Hypothalamus (tissue), 51 donors: Measurements from ENCODE around the gene DELE1.
A peak's percentile ranks its signal among the peaks of the same experiment; 100 is the strongest.
"Not testable (repeated sequence)": the region's sequence is repeated elsewhere in the genome, so short reads cannot be mapped to it uniquely, and the experiment has no call there.

ENCODE experiments used
- DNase-seq, 51 donors: peaks; one replicate each; lab custom pipeline; 2025; lab: John Stamatoyannopoulos, UW

DELE1 gene

DNA sequence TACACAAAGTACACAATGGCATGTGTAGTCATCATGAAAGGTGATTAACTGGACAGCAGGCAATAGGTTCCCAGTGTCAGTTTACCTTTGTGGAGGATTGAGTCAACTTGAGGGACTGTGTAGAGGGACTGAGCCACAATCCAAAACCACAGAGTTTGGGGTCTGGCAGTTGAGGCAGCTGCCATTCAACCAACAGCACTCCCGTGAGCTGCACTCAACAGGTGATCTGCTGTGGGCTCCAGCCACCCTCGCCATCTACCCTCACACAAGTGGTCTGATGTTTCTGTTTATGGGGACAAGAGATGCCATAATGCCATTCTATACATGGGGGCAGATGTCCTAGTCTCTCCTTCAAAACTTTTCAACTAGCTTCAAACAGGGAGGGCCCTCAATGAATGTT is 2.9 kb upstream of the DELE1 start:
- DNase-seq = no peak

DNA sequence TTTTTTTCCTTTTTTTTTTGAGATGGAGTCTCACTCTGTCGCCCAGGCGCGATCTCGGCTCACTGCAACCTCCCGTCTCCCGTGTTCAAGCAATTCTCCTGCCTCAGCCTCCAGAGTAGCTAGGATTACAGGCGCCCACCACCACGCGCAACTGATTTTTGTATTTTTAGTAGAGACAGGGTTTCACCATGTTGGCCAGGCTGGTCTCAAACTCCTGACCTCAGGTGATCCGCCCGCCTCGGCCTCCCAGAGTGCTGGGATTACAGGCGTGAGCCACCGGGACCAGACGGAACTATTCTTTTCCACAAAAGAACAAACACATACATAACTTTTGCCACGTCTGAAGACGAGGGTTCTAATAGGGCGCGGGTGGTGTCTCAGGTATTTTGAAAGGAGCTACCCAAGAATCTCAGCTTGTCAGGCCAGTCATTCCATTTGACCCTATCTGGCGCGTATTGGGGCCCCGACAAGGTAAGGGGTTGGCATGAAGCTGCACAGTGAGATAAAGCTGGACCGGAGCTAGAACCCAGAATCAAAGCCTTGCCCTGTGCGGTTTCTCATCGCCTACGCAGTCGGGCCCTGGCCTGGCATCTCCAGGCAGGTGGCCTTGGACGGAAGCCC is 734 bp upstream of the DELE1 start:
- not testable (repeated sequence) for DNase-seq

DNA sequence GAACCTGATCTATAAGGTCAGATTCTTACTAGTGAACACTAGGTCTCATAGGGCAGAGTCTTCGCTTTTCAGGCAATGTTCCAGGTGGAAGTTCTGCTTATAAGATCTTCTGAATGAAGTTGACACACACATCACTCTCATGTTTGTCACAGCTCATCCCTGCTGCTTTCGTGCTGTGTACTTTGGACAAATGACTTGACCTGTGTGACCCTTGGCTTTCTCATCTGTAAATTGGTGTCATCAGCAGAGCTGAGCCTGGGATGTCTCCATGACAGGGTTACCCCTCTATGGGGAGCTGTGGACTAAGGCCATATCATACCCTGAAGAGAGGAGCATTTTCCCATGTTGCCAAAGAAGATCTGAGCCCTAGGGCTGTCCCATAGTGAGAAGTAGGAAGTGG is 2.8 kb downstream of the DELE1 start:
- no peak for DNase-seq

DNA sequence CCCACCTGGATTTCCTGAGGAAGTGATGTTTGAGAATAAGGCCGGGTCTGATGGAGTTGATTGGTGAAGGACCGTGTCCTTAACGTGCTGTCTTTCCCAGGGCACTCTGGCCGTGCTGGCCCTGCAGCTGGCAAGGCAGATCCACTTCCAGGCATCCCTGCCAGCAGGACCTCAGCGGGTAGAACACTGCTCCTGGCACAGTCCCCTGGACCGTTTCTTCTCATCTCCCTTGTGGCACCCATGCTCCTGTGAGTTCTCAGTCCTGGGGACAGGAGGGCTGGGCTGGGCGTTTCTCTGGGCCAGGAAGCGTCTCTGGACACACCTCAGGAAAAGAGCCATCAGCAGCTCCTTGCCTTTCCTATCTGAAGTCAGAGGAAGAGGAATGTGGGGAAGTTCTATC is 4.4 kb downstream of the DELE1 start:
- no peak for DNase-seq

DNA sequence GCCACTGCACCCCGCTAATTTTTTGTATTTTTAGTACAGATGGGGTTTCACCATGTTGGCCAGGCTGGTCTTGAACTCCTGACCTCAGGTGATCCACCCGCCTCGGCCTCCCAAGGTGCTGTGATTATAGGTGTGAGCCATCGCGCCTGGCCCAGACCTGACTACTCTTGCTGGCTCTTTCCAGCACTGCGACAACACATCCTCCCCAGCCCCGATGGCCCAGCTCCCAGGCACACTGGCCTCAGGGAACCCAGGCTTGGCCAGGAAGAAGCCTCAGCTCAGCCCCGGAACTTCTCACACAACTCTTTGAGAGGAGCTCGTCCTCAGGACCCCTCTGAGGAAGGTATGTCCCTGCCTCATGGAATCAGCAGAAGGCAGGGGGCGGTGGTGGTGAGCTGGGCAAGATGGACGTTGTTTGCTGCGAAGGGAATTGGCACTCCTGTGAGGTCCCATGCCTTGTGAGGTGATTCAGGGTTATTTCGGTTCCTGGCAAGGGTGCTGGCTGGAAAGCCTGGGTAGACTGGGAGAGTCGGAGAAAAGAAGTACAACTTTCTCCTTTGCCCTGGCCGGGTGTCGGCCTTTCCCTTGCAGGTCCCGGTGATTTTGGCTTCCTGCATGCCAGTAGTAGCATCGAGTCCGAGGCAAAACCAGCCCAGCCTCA is 5.9 kb downstream of the DELE1 start:
- DNase-seq = no peak

DNA sequence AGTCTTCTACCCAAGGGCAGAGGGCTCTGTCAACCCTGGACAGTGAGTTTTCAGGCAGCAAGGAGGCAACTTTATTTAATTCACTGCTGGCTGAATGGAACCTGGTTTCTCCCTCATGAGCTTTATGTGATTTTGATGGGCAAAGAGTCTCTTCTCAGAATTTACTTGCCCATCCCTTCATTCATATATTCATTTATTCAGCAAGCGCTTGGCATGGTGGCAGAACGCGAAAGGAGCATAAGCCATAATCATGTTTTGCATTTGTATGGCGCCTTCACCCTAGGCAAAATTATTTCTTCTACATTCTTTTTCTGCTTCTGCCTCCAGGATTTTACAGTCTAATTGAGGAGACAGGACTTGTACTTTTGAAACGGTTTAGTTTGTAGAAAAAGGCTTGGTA is 8.0 kb downstream of the DELE1 start:
- no peak for DNase-seq

DNA sequence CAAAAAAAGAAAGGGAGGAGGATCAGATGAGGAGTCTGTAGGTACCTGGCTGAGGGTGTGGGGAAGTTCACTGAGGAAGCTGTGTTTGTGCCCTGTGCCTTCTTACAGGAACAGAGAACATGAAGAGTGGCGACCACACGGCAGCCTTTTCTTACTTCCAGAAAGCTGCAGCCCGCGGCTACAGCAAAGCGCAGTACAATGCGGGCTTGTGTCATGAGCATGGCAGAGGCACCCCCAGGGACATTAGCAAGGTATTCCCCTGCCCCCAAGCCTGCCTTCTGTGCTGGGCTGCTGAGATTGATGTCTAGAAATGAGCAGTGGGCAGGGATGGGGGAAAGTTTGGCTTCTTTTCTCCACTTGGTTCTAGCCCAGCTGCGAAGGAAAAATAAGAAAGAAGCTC is 9.5 kb downstream of the DELE1 start:
- no peak for DNase-seq

DNA sequence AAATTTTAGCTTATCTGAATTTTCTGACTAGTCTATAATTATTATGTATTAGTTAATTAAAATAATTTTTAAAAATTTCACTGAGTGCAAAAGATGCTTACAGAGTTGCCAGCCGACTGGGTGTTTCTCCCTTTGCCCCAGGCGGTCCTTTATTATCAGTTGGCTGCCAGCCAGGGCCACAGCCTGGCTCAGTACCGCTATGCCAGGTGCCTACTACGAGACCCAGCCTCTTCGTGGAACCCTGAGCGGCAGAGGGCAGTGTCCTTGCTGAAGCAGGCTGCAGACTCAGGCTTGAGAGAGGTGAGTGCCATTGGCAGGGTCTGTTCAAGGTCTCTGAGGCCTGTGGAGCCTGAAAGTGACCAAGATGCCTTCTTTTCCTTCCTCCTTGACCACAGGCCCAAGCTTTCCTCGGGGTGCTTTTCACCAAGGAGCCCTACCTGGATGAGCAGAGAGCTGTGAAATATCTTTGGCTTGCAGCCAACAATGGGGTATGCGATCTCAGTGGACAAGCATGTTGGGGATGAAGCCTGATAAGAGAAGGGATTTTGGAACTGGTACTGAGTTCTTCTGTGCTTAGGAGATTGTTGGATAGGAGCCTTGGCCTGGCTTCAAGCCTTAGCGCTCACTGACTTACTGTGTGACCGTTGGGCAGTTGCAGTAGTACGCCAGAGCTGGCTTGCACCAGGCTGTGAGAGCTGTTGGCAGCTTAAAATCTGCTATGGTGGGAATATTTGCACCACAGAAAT is 10.6 kb downstream of the DELE1 start:
- DNase-seq = no peak

DNA sequence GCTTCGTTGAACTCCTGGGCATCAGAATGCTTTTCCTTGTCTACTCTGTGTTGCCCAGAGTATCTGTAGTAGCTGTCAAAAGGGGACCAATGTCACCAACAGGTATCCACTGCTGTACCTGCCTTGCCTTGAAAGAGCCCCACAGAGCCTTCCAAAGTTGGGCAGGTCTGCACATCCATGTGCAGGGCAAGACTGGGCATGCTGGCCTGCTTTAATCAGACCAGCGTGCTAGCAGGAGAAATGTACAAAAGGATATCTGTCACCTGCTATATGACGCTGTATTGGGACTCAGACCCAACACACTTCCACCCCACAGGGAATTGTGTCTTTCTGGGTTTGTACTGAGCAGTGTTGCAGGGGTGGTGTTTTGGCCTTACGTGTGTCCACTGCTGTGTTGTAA is 11.9 kb downstream of the DELE1 start:
- no peak for DNase-seq

DNA sequence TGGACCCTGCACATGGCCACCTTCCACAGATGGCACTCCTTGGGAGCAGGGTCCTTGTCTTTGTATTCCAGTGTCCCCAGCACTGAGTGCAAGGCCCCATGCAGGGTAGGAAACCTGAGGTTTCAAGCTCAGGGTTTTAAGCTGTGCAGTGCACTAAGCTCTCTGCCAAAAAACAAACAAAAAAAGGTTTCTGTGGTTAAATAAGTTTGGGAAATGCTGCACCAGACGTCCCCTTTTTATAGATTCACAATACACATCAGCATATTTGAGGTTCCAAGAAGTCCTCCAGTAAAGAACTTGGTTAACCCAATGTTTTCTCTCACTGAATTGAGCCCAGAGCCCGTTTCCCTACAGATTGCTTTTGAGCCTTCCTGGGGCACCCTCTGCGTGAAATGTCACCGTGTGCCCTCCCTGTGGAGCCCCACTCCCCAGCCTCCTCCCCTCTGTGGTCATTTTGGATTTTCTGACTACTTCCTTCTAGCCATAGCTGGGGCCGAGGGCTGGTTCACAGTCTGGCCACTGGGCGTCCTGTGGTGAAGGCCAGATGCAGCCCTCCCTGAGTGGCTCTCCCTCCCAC is 17.1 kb downstream of the DELE1 start:
- peak in 17 of 51 donors; percentile 4 to 50 (median 21) for DNase-seq

DNA sequence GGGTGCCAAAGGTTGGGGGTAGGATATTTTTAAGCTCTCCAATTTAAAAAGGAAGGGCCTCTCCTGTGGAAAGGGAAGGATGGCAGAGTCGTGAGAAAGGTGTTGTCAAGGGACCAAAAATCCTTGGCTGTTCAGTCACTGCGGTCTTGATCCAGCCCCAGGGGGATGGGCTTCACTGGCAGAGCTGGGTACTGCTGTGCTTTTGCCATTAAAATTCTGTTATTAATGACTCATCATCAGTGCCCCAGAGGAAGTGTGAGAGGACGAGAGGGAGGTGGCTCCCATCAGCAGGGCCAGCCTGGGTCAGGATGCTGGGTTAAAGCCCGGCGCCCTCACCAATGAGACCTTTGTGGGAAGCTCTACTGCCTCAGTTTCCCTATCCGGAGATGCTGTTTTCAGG is 17.6 kb downstream of the DELE1 start:
- no peak for DNase-seq

DNA sequence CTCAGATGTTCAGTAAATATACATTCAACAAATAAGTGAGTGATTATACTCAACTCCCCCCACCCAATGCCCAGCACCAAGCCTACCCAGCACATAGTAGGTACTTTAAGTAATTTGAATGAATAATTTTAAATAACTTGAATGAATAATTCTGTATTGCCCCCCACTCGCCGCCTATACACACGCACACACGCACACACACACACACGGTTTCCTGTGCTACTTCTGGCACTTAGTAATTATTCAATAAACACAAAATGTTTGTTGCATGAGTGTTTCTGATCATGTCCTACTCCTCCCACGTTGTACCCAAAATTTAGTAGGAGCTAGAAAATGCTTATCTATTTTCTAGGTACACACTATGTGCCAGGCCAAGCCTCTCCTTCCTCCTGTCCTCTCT is 18.1 kb downstream of the DELE1 start:
- DNase-seq = no peak

DNA sequence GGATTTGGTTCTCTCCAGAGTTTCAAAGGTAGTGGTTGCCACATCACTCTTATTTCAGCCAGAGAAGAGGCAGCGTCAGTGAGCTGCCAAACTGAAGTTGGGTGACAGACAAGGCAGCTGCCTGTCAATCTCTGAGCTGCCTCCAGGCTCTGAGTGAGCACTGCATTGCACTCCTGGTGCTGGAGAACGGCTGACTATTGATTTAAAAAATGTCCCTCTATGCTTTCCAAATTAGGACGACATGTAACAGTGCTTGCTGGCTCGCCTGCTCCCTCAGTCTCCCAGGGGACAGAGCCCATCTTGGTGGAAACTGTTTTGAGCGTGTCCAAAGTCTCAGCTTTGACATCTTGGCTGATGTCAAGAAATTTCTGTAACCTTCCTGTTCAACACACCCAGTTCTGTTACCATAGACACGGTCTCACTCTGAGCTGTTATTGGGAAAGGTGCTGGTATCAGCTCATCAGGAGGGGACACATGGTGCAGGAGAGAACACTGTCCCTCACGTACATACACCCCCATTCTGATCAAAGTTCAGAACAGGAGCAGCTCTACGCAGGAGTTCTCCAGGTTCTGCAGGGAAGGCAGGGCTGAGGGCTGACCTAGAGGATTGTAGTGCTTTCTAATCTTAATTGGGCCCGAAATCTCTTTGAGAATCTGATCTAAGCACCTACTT is 18.6 kb downstream of the DELE1 start:
- no peak for DNase-seq

DNA sequence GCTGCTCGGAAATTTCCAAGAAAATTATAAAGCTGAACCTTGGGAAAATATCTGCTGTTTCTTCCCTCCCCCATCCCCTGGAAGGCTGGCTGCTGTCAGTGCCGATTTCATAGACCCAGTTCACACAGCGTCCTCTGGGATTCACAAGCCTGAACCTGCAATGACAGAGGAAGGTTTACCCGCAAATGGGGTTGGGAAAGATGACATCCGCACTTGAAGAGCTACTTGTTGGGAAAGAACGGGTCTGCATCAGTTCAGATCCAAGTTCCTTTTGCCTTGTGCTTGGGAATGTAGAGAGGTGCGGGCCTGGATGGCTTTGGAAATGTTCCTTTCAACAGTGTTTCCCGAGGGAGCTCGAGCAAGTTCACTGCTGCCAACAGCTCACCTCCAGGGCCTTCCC is 20.4 kb downstream of the DELE1 start:
- DNase-seq = no peak

DNA sequence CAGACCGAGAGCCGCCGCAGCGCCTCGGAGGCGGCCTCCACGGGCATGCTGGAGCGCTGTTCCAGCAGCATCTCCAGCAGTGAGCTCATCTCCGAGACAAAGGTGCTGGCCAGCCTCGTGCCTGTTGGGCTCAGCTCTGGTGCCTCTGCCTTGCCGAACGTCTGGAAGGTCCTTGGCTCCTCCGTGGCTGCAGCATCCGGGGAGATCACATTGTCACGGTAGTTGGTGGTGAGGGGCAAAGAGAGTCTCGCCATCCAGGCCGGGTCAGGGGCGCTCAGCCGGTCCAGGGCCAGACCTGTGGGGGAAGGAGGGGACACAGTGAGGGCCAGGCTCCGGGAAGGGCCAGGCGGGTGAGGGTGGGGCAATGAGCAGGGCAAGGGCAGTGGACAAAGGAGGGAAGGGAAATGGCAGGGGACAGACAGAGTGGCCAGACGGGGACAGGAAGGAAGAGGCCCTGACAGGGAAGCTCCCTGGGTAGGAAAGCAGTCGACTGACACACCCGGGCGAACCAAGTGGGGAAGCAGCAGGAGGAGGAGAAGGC is 21.9 kb downstream of the DELE1 start:
- peak in 11 of 51 donors; percentile 14 to 51 (median 22) for DNase-seq

DNA sequence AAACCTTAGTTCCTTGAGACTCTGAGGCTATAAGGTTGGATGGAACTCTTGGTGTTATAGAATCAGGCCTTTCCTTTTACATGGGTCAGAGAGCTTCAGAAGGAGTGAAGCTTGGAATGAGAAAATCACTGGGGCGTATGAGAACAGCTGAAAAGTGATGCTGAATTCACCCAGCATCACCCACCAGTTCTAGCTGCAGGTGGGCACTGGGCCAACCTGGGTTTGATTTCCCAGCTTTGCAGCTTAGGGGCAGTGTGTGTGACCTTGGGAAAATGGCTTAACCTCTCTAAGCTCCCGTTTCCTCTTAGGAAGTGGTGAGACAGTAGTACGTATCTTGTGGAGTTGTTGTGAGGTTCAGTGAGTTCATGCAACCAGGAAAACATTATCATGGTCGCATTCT is 23.6 kb downstream of the DELE1 start:
- no peak for DNase-seq

DNA sequence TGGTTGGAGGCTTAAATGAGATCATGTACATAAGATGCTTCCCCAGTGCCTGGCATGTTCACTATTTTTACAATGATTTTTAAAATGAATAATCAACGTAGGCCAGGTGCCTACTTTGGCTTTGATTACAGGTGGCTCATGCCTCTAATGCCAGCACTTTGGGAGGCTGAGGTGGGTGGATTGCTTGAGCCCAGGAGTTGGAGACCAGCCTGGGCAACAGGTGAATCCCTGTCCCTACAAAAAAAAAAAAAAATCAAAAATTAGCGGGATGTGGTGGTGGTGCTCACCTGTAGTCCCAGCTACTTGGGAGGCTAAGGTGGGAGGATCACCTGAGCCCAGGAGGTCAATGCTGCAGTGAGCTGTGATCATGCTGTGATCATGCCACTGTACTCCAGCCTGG is 25.1 kb downstream of the DELE1 start:
- no peak for DNase-seq

DNA sequence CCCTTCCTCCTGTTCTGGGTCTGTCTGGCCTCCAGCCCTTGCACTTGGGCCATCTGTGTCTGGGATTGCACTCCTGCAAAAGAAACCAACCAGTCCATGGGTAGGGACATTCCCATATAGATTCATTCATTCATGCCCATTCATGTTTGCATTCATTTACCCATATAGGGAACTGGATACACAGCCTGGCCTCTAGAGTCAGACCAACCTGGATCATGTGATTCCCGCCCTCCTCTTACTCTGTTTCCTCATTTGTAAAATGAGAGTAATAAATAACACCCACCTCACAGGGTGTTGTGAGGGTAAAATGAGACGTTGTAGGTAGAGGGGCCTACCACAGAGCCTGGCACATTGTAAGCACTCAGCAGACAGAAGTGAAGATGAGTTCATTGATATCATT is 25.8 kb downstream of the DELE1 start:
- DNase-seq = no peak

DNA sequence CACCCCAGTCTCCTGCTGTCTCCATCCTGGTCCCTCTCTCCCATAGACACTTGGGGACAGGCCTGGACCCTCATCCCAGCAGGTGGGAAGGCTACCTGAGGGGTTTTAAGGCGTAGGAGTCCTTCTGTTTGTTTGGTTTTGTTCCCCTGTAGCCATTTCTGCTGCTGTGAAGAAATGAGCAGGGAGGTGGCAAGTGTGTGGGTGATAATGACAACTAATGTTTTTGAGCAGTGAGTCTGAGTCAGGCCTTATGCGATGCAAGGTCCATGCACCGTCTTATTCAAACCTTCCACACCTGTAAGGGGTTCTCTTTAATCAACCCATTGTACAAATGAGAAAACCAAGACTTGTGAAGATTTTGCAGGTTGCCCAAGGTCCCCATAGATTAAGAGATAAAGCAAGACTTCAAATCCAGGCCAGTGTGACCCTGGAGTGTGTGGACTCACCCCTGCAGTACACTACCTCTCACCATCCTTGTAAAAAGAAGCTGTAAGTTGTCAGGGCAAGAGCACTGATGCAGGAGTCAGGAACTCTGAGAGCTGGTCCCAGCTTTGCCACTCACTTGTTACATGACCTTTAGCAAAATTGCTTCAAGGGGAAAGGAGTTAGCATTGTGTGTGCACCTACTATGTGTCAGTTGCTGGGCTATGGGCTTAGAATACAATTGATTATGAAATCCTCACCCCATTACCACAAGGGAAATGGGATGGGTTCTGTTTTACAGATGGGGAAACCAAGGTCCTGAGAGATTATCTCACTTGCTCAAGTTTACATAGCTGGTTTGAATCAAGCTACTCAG is 26.7 kb downstream of the DELE1 start:
- DNase-seq = no peak

DNA sequence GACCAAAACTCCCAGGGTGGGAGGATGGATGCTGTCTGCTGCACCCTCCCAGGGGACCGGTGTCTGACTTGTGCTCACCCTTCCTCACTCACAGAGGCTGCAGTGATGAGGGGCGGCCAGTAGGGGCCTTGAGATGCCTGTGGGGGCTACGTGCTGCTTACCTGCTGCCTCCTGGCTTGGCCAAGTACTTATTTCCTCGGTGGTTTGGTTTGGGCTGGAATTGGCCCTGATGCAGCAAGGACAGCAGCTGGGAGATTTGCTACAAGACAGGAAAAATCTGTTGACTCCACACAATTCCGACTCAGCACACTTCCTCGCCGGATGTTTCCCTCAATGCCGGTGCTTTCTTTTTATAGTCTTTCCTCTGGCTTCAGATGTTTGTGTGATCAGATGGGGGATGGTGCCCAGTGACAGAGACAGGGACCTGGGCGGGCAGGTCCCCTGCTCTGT is 27.7 kb downstream of the DELE1 start:
- DNase-seq = no peak
